ENCODE results near the gene PRR22. TPM values are rescaled to one million over a fixed set of nuclear protein-coding genes. Genes with fewer than 3 reads are reported as not detected.
"Not testable (repeated sequence)": the region's sequence is repeated elsewhere in the genome, so short reads cannot be mapped to it uniquely, and the experiment has no call there.

PRR22 gene
- total RNA-seq, 1 donor from 2014 or later = 0.41 TPM

- DNase-seq (ENCODE audit: low spot score in 2 of 2) = no peak
These were observed 16.6 kb downstream of the PRR22 start for GRCh38 chr19:5767949-5768348.

DNA sequence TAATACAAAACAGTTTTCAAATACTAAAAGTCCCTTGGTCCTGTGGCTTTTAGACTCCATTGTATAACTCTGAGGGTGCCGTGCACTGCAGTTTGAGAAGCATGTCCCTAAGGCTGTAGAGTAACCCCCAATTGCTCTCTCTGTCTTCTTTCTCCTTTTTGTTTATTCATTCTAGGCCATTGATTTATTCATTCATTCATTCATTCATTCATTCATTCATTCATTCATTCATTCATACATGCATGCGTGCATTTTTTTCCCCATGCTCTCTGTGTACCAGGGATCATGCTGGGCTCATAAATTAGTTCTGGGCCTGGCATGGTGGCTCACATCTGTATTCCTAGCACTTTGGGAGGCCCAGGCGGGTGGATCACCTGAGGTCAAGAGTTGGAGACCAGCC lies 19.3 kb downstream of the PRR22 start:
- FAIRE-seq = no peak
- DNase-seq (ENCODE audit: low spot score in 2 of 2) = no peak

More at GRCh38 chr19:5767949-5768348, 16.6 kb downstream of the PRR22 start:
- FAIRE-seq = no peak

DNA sequence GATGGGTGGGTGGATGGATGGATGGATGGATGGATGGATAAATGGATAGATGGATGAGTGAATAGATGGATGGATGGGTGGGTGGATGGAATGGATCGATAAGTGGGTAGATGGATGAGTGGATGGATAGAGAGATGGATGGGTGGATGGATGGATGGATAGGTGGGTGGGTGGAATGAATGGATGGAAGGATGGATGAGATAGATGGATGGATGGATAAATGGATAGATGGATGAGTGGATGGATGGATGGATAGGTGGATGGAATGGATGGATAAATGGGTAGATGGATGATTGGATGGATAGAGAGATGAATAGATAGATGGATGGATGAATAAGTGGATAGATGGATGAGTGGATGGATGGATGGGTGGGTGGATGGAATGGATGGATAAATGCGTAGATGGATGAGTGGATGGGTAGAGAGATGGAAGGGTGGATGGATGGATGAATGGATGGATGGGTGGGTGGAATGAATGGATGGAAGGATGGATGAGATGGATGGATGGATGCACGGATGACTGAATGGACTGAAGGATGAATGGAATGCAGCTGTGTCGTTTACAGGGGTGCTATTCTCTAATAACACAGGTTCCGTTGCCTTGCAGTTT lies 21.8 kb downstream of the PRR22 start:
- DNase-seq (ENCODE audit: low spot score in 2 of 2) = no peak
- FAIRE-seq = no peak

DNA sequence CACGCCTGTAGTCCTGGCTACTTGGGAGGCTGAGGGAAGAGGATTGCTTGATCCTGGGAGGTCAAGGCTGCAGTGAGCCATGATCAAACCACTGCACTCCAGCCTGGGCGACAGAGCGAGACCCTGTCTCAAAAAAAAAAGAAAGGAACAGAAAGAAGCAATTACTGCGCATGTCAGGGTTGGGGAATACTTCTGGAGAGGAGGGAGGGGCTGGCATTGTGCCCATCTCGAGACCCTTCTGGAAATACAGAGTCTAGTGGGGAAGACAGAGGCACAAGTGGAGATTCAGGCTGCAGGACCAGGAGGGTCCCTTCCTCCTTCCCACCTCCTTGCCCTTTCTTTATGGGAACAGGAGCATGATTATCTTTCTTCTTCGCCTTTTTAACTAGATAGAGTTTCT lies 30.8 kb downstream of the PRR22 start:
- DNase-seq (ENCODE audit: low spot score in 2 of 2) = no peak
- no peak for FAIRE-seq

GRCh38 chr19:5751709-5752108 lies 32.8 kb downstream of the PRR22 start:
- FAIRE-seq = no peak
- no peak for DNase-seq (ENCODE audit: low spot score in 2 of 2)

GRCh38 chr19:5749505-5749904 lies 35.0 kb downstream of the PRR22 start:
- DNase-seq (ENCODE audit: low spot score in 2 of 2) (no peak), FAIRE-seq (no peak)

- not testable (repeated sequence) for DNase-seq (ENCODE audit: low spot score in 2 of 2); FAIRE-seq
These were observed 35.6 kb downstream of the PRR22 start for GRCh38 chr19:5748920-5749319.

- not testable (repeated sequence) for FAIRE-seq
These were observed 39.5 kb downstream of the PRR22 start for GRCh38 chr19:5744999-5745398.

DNA sequence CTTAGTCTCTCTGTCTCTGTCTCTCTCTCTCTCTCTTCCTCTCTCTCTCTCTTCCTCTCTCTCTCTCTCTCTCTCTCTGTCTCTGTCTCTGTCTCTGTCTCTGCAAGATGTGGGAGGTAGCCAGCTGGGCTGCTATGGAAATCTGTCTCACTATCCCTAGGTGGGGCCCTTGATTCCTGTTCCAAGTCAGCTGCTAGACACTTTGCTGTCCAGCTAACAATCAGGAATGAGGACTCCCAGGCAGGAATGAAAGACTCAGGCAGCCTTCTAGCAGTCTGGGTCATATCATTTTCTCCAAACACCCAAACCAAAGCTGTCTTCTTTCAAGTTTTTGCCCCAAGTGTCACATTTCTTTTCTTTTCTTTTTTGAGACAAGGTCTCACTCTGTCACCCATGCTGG lies 40.9 kb downstream of the PRR22 start:
- DNase-seq (ENCODE audit: low spot score in 2 of 2) (no peak), FAIRE-seq (no peak)

More at GRCh38 chr19:5744999-5745398, 39.5 kb downstream of the PRR22 start:
- not testable (repeated sequence) for DNase-seq (ENCODE audit: low spot score in 2 of 2)

- FAIRE-seq (no peak), DNase-seq (ENCODE audit: low spot score in 2 of 2) (no peak)
These were observed 42.5 kb downstream of the PRR22 start for GRCh38 chr19:5742051-5742450.

- DNase-seq (ENCODE audit: low spot score in 2 of 2) (no peak), FAIRE-seq (no peak)
These were observed 46.1 kb downstream of the PRR22 start for GRCh38 chr19:5738423-5738822.

DNA sequence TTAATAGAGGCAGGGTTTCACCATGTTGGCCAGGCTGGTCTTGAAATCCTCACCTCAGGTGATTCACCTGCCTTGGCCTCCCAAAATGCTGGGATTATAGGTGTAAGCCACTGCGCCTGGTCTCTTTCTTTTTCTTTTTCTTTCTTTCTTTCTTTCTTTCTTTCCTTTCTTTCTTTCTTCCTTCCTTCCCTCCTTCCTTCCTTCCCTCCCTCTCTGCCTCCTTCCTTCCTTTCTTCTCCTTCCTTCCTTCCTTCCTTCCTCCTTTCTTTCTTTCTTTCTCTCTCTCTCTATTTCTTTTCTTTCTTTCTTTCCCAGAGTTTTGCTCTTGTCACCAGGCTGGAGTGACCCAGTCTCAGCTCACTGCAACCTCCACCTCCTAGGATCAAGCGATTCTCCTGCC lies 51.4 kb downstream of the PRR22 start:
- DNase-seq (ENCODE audit: low spot score in 2 of 2); FAIRE-seq: not testable (repeated sequence)

Other genes starting within 250 kb of the PRR22 start
- 0.41 TPM for gene TINCR, start 216.8 kb downstream of the PRR22 start, total RNA-seq
- gene SAFB2, start 162.0 kb downstream of the PRR22 start, total RNA-seq = 37.9 TPM
- gene SAFB, start 161.7 kb downstream of the PRR22 start, total RNA-seq = 86.4 TPM
- 15.1 TPM for gene MICOS13, start 104.2 kb downstream of the PRR22 start, total RNA-seq
- gene HSD11B1L, start 103.7 kb downstream of the PRR22 start, total RNA-seq = 27.3 TPM
- 262 TPM for gene RPL36, start 94.5 kb downstream of the PRR22 start, total RNA-seq
- 39.9 TPM for gene LONP1, start 64.6 kb downstream of the PRR22 start, total RNA-seq
- 0.41 TPM for gene CATSPERD, start 64.1 kb downstream of the PRR22 start, total RNA-seq
- 13.9 TPM for gene DUS3L, start 6.4 kb upstream of the PRR22 start, total RNA-seq
- not detected for gene NRTN, start 20.3 kb upstream of the PRR22 start, total RNA-seq
- gene FUT6, start 55.0 kb upstream of the PRR22 start, total RNA-seq = not detected
- not detected for gene FUT3, start 66.7 kb upstream of the PRR22 start, total RNA-seq
- not detected for gene FUT5, start 85.8 kb upstream of the PRR22 start, total RNA-seq
- gene NDUFA11, start 119.0 kb upstream of the PRR22 start, total RNA-seq = 97.8 TPM
- gene VMAC, start 120.1 kb upstream of the PRR22 start, total RNA-seq = 3.7 TPM
- gene CAPS, start 129.5 kb upstream of the PRR22 start, total RNA-seq = 2.4 TPM
- gene RANBP3, start 193.4 kb upstream of the PRR22 start, total RNA-seq = 41.6 TPM

All from frontal cortex (tissue), 4 donors.